Kidney (tissue), 14 donors: ENCODE data around the gene DNAAF8. TPM values are rescaled to one million over a fixed set of nuclear protein-coding genes. Genes with fewer than 3 reads are reported as not detected.

Source experiments
- DNase-seq, 5 donors: peaks; one replicate each; pipeline ENCODE4 v3.0.0-alpha.2; 2013 to 2020
- FAIRE-seq: peaks from 2 replicates; lab custom pipeline; 2012; peaks lifted over from hg19 to GRCh38; lab: Jason Lieb, UNC
- H3K27ac ChIP-seq, 2 donors: one replicate each; pipeline ENCODE4 v1.7.0; 2013; ENCODE audit warnings: low read depth in 2 of 2, low read length in 2 of 2, inconsistent platforms in 1 of 2
- H3K27me3 ChIP-seq: one replicate; pipeline ENCODE4 v1.7.1; 2013; ENCODE audit warnings: low read length, inconsistent platforms; ENCODE audit not compliant: control insufficient read depth, insufficient read depth
- H3K36me3 ChIP-seq, 3 donors: one replicate each; pipeline versions ENCODE4 v1.7.0 to v1.7.1; 2013; ENCODE audit warnings: low read length in 3 of 3, control low read depth in 1 of 3, inconsistent platforms in 1 of 3; ENCODE audit not compliant: insufficient read depth in 3 of 3, control insufficient read depth in 2 of 3
- H3K4me1 ChIP-seq, 3 donors: one replicate each; pipeline versions ENCODE4 v1.7.0 to v1.7.1; 2013; ENCODE audit warnings: low read length in 3 of 3, inconsistent platforms in 1 of 3, low read depth in 1 of 3; ENCODE audit not compliant: control insufficient read depth in 2 of 3, insufficient read depth in 2 of 3
- H3K4me3 ChIP-seq, 3 donors: one replicate each; pipeline versions ENCODE4 v1.7.0 to v1.8.1; 2013; ENCODE audit warnings: low read length in 3 of 3, control low read depth in 1 of 3, inconsistent platforms in 1 of 3
- H3K9ac ChIP-seq, 3 donors: one replicate each; pipeline versions ENCODE4 v1.7.0 to v1.7.1; 2013; ENCODE audit warnings: low read length in 3 of 3, control low read depth in 1 of 3, inconsistent platforms in 1 of 3
- H3K9me3 ChIP-seq, 3 donors: one replicate each; pipeline versions ENCODE4 v1.7.0 to v1.7.1; 2013; ENCODE audit warnings: low read length in 3 of 3, control low read depth in 1 of 3, inconsistent platforms in 1 of 3; ENCODE audit not compliant: control insufficient read depth in 2 of 3, insufficient read depth in 1 of 3
- intact Hi-C: fragments of 100-400 bp; cut with DNase I; formaldehyde crosslinking; loops from one replicate; pipeline ENCODE4 v1.11.1; 2022
- polyA plus RNA-seq: library from polyadenylated mRNA; stranded (reverse); fragments of 350-450 nt; fragmentation: Illumina TruSeq; extraction: RNeasy Lipid Tissue Mini Kit (QIAGEN cat#74804); gene quantifications from one replicate; pipeline ENCODE4 v1.2.3, GENCODE V29; 2014; ENCODE audit warnings: low read depth, low replicate concordance; ENCODE audit not compliant: insufficient read depth
- total RNA-seq: library from RNA; stranded (reverse); fragmentation: NEBNext Ultra II Directional; extraction: Animal tissue kit (Norgen Biotek cat#: 25700); gene quantifications from one replicate; pipeline ENCODE4 v1.2.1, GENCODE V29; 2021
- TF ChIP-seq, protein P1 (sequence below): IDR thresholded peaks from 3 replicates; pipeline ENCODE4 v1.5.1; 2012; ENCODE audit warnings: mild to moderate bottlenecking, moderate library complexity, borderline replicate concordance; ENCODE audit not compliant: insufficient read depth; ENCODE audit errors: extremely low read depth
- donor health status: control.
- donor health status: control.
- donor health status: control.
- donor health status: control.
- donor health status: control.
- donor health status: DM: yes; HTN: yes; CAD: no.
- donor health status: Normal renal cell carcinoma (clear cell type).

DNAAF8 gene
- total and polyA plus RNA-seq, 2 donors from 2014 or later, result 1.8 to 4.0 TPM

DNA sequence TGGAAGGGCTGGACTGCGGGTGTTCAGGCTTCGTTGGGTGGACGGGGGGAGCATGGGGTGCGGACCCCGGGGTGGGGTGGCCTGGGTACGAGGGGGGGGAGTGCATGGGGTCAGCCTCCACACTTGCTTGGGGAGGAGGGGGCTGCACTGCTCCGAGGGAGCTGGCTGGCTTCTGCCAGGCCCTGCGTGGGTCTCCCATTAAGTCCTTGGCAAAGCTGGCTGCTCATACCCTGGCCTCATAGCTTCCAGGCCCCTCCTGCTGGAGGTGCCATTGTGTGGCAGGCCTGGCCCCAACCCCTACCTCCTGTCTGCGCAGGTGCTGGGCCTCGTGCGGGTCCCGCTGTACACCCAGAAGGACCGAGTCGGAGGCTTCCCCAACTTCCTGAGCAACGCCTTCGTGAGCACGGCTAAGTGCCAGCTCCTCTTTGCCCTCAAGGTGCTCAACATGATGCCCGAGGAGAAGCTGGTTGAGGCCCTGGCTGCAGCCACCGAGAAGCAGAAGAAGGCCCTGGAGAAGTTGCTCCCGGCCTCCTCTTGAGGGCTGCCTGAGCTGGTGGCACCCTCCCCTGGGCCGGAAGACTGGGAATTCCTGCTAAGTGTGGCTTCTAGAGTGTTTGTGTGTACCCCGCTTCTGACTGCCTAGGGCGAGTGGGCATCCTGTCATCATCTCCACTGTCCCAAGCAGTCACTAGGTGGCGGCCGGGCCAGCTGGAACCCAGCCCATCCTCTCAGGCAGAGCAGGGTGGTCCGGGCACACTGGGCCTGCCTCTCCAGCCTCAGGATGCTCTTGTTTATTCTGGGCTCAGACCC is 39.5 kb upstream of the DNAAF8 start:
- FAIRE-seq, result no peak
- H3K4me3 ChIP-seq, result peak overlapping the region in 2 of 3 donors; percentile 34 to 77
- H3K4me1 ChIP-seq, result peaks cover 0 to 34% (median 3%) of the 10 kb centered on the region in 3 donors
- intact Hi-C loops, result no loop called here
- H3K36me3 ChIP-seq, result peaks cover 2 to 24% (median 10%) of the 10 kb centered on the region in 3 donors
- H3K9ac ChIP-seq, result peak overlapping the region in 1 of 3 donors; percentile 7
- TF ChIP-seq, protein P1, sequence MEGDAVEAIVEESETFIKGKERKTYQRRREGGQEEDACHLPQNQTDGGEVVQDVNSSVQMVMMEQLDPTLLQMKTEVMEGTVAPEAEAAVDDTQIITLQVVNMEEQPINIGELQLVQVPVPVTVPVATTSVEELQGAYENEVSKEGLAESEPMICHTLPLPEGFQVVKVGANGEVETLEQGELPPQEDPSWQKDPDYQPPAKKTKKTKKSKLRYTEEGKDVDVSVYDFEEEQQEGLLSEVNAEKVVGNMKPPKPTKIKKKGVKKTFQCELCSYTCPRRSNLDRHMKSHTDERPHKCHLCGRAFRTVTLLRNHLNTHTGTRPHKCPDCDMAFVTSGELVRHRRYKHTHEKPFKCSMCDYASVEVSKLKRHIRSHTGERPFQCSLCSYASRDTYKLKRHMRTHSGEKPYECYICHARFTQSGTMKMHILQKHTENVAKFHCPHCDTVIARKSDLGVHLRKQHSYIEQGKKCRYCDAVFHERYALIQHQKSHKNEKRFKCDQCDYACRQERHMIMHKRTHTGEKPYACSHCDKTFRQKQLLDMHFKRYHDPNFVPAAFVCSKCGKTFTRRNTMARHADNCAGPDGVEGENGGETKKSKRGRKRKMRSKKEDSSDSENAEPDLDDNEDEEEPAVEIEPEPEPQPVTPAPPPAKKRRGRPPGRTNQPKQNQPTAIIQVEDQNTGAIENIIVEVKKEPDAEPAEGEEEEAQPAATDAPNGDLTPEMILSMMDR, result no peak
- H3K9me3 ChIP-seq, result no peaks in the 10 kb centered on the region
- peak overlapping the region in 1 of 2 donors; percentile 11 for H3K27ac ChIP-seq
- no peaks in the 10 kb centered on the region for H3K27me3 ChIP-seq
- DNase-seq, result peak in 2 of 5 donors; percentile 60 to 81

DNA sequence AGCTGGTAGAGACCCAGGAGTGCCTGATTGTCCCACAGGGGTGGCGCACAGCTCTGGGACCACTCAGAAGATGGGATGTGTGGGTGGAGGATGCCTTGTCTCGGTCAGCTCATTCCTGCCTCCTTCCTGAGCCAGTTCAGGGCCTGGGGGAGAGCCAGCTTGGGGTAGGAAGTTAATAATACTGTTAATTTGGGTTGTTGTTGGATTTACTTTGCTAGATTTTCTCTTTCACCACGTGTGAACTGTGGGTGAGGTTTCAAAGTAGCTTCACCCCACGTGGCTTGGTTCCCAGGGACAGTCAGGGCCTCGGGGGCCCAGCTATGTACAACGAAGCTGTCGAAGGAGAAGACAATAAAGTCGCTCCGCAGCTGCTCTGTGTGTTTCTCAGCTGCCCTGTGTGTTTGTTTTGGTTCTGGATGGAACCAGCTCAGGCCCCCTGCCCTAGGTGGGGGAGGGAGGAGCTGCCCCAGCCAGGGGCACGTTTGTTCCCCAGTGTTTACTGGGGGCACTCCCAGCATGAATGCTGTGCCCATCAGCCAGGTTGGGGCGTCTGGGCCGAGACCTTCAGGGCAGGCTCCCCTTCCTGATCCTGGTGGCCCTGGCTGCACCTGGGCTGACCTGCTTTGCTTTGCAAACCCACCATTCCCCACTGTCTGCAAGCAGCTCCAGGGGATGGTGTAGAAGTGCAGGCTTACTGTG is 38.7 kb upstream of the DNAAF8 start:
- no peak for FAIRE-seq
- intact Hi-C loops, result no loop called here

DNA sequence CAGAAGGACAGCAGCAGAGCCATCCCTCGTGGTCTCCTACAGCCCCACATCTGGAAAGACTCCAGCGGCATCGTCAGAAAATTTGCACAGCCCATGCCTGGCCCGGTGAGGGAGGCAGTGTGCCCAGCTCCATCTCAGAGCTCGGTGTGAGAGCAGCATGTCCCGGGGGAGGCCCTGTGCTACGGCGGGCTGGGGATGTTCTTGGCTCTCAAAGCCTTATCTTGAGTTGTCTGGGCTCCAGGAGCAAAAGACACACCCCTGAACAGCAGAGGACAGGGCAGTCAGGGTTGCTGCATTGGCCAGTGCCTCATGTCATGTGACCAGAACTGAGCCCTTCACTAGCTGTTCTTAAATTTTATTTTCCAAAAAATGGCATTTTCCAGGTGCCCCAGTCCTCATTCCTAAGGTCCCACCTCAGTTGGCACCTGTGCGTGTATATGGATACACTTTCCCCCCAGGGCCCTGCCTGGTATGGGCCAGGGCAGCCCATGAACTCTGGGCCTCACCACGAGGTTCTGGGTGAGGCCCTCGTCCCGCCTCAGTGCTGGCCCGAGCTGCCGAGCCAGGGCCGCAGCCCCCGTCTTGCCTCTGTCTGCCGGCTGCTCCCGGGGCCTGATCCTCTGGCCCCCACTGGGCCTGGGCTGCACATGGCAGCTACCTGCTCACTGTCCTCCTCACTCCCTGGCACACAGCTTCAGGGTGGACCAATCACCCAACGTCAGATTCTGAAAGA is 38.0 kb upstream of the DNAAF8 start:
- TF ChIP-seq, protein P1, result no peak
- Histone ChIP-seq H3K9ac (no peak overlapping the region), H3K27me3 (no peaks in the 10 kb centered on the region), H3K4me1 (peaks cover 0 to 34% (median 3%) of the 10 kb centered on the region in 3 donors), H3K4me3 (no peak overlapping the region), H3K27ac (no peak overlapping the region), H3K36me3 (peaks cover 3 to 33% (median 16%) of the 10 kb centered on the region in 3 donors), H3K9me3 (no peaks in the 10 kb centered on the region)
- no peak for FAIRE-seq
- intact Hi-C loops, result no loop called here
- no peak for DNase-seq

More for the DNA sequence above, 38.7 kb upstream of the DNAAF8 start:
- H3K4me1 ChIP-seq, result peaks cover 0 to 34% (median 3%) of the 10 kb centered on the region in 3 donors
- no peak for DNase-seq
- no peaks in the 10 kb centered on the region for H3K9me3 ChIP-seq
- H3K27me3 ChIP-seq, result no peaks in the 10 kb centered on the region
- no peak overlapping the region for H3K9ac ChIP-seq
- TF ChIP-seq, protein P1, result no peak
- no peak overlapping the region for H3K27ac ChIP-seq
- H3K4me3 ChIP-seq, result no peak overlapping the region
- H3K36me3 ChIP-seq, result peaks cover 3 to 28% (median 14%) of the 10 kb centered on the region in 3 donors
